NCI-H2196 treated with DMSO at 0.1 percent for 48 hours (cell line): ENCODE results near the gene NAT10.
"Not testable (repeated sequence)": the region's sequence is repeated elsewhere in the genome, so short reads cannot be mapped to it uniquely, and the experiment has no call there.

Source experiments
- DNase-seq: peaks from one replicate; lab custom pipeline; 2025; ENCODE audit not compliant: unreplicated experiment; lab: John Stamatoyannopoulos, UW

The NAT10 gene

DNA sequence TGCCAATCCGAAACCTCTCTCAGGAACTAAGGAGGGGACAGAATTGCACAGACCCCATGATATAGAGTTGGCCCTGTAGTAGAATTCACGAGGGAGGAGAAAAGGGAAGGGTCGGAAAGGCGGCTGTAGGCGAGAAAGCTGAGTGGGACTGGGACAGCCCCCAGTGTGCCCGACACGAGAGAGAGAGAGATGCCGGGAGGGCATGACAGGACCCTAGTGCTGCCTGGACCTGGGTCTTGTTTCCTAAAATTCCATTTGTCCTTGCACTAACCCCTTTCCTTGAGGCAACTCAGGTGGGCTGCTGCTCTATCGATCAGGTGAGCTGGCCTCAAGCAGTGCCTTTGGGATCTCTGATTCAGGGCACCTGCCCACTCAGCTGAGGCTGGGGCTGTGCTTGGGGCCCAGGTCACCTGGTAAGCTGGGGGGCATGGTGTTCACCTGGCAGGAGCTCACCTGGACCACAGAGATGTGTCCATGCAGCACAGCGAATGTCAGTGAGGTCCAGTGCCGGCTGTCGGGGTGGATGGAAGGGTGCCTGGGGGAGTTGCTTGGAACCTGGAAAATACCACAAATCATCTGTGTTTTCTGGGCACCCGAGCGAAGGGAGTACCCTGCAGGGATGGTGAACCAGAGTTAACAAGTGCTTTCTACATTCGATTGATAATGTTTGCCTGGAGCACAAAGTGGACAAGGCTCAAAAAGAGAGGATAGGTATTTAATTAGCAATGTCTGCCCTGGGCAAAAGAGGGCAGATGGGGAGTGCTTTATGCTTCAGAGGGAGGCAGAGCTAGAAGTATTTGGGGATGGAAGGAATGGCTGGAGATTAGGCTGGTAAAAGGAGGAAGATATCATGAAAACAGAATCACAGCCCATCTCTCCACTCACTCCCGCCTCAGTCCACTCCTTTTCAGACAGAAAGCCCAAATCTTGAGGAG is 61.6 kb downstream of the NAT10 start:
- no peak for DNase-seq

DNA sequence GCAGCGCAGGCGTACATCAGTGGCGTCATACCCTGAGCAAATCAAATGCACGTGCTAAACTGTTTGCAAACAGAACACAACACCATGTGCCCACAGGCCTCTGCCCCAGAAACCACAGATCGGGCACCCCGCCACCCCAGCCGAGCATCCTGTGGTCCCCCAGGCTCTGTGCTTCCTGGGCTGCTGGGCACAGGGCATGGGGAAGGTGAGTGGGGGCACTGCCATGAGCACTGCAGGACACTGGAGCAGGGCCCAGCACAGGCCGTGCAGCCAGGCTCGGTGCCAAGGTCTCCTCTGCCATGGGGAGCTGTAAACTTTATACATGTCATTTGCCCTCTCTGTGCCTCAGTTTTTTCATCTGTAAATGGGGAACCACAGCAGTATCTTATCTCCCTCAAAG is 62.5 kb downstream of the NAT10 start:
- no peak for DNase-seq

DNA sequence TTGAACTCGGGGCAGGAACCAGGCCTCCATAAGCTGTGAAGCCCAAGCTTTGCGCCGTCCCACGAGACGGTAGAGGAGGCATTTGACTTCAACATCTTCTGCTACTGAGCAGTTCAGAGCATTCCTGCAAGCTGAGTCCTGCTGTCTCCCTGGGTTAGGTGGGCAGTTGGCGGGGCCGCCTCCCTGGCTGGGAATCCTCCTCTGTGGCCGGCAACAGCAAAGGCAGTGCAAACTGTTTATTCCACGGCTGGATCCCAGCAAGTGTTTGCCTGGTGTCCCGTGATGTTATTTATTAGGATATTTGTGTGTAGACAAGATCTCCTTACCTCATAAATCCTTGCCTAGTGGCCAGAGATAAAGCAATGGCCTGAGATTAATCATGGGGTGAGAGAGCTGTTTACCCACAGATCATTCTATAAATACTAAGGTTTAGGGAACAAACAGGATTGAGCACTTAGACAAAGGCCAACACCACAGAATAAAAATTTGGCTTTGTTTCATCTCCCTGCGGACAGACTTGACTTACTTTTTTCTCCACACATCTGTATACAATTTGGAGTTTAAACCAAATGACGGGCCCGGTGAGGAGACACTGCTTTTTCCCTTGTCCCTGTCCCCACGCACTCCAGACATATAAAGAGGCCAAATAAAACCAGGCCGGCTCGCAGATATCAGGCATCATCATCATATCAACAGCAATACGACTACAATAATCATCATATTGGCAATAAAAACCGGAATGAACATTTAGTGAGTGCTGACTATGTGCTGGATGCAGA is 63.4 kb downstream of the NAT10 start:
- DNase-seq, result no peak

DNA sequence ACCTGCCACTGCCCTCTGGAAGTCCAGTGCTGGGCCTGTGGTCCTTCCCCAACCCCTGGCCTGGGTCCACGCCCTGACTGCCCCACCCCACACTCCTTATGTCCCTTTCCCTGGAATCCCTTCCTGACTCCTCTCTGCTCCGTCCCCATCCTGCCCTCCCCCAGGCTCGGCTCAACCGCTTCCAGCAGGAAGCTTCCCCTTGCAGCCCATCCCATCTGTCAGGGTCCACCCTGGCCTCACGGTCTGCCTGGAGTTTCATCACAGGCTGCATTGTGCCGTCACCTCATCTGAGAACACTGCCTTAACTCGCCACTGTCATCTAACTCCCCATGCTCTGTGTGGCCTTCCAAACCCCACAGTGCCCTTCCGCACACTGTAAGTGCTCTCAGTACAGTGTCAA is 64.3 kb downstream of the NAT10 start:
- no peak for DNase-seq

DNA sequence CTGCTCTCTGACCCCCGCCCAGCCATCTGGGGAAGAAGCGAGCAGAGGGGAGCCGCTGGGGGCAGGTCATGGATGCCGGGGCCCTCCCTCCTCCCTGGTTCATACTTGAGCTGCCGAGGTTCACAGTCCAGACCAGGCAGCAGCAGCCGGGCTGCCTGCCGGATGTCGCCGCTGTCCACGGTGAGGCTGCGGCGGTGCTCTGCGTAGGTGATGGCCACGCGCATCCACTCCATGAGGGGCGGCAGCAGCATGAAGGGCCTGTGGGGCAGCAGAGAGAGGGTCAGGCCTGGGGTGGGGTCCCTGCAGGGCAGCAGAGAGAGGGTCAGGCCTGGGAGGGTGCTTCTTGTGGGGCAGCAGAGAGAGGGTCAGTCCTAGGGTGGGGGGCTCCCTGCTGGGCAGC is 67.6 kb downstream of the NAT10 start:
- no peak for DNase-seq

DNA sequence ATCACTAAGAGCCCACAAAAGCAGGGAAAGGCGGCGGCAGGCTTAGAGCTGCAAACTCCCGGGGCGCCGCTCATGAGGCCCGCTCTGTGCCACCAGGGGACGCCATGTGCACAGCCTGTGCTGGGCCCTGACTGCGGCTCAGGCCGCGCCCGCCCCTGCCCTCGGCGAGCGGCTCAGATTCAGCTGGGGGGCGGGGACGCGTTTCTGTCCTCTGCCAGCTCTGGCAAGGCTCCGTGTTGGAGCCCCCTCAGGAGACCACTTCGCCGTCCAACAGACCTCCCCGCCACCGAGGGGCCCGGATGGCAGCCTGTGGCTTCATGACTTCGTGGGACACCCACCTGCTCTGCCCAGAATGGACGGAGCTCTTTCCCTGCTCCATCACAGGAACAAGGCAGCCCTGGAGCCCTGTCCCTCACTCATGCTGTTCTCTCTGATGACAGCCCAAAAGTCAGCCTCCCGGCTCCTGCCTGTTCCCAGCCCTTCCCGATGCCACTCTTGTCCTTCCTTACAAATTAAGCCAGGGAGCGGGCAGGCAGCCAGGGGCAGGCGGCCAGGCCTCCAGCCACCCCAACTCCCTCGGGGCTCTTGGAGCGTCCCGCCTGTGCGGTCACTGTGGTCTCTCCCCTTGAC is 69.1 kb downstream of the NAT10 start:
- peak; percentile 54 for DNase-seq

DNA sequence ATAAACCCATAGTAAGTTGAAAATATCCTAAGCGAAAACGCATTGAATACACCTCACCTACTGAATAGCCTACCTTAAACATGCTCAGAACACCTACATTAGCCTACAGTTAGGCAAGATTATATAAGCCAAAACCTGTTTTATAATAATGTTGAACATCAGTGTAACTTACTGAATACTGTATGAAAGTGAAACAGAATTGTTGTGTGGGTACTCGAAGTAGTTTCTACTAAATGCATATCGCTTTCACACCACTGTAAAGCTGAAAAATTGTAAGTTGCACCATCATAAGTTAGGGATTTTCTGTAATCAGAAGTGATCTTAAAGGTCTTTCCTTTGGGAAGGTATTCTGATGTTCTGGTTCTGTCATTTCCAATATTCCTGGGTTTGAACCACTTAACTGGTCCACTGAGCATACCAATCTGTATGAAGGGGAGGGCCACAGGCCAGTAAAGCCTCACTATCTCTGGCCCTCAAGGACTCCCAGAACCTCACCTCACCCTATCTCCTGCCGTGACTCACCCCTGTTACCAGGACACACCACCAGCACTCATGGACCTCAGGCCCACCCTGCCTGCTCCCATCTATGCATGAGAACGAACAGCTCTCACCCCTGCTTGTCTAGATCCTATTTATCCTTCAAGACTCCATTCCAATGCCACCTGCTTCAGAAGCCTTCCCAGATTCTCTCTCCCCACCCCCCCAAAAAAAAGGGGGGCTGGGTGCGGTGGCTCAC is 70.0 kb downstream of the NAT10 start:
- DNase-seq, result no peak

DNA sequence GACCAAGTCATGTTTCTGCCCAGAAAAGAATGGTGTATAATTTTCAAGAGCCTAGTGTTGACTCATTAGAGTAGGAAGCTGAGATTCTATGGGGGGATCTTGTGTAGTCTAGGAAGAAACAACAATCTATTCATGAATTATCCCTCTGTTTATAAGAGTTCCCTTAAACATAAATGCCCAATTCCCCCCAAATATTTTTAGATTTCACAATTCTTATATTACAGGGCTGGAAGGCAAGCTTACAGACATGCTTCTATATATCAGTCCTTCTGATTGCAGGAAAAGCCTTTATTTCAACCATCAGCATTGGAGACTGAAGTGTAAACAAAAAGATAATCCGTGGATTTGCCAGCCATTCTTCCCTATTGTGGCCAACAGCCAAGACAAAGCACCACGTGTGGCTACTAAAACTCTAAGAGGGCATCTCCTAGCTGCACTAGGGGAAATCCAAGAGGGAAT is 71.4 kb downstream of the NAT10 start:
- peak; percentile 33 for DNase-seq

DNA sequence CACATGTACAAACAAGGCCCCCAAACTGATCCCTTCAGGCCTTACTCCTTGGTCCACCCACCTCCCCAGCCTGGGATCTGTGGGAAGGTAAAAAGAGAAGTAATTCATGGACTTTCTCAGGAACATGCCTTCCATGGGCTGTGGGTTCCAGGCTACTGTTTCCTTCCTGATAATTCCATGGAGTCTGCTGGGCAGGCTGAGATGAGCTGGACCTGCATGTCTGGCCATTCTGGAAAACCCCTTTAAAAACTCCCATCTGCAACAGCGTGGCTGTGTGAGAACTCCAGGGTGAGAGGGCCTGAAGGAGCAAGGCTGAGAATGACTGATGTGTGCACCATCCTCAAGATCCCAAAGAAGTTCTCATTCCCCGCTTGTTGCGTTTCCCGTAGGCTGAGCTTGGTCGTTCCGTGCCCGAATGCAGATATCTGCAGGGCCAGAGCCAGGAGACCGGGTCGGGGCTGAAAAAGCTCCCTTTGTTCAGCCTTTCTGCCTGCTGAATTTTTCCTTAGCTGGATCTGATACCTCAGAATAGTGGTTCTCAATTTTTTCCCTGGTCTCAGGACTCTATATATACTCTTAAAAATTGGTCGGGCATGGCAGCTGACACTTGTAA is 72.9 kb downstream of the NAT10 start:
- no peak for DNase-seq

DNA sequence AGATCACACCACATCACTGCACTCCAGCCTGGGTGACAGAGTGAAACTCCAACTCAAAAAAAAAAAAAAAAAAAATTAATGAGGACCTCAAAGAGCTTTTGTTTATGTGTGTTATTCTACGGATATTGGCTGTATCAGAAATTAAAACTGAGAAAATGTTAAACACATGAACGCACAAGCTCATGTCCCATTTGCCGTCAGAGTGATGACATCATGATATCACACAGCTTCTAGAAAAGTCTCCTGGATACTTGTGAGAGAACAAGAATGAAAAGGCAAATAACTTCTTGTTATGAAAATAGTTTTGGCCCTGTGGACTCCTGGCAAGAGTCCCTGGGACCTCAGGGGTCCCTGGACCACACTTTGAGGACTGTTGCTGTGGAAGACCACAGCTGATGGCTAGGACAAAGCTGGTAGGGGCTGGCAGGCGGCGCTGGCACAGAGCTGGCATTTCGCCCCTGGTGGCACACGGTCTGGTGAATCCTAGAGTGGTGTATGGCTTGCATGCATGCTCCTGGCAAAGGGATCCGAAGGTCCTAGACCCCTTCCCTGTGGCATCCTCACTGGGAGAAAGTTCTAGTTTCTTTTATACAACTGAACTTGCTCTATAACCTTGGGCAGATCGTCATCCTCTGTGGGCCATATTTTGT is 73.7 kb downstream of the NAT10 start:
- no peak for DNase-seq

DNA sequence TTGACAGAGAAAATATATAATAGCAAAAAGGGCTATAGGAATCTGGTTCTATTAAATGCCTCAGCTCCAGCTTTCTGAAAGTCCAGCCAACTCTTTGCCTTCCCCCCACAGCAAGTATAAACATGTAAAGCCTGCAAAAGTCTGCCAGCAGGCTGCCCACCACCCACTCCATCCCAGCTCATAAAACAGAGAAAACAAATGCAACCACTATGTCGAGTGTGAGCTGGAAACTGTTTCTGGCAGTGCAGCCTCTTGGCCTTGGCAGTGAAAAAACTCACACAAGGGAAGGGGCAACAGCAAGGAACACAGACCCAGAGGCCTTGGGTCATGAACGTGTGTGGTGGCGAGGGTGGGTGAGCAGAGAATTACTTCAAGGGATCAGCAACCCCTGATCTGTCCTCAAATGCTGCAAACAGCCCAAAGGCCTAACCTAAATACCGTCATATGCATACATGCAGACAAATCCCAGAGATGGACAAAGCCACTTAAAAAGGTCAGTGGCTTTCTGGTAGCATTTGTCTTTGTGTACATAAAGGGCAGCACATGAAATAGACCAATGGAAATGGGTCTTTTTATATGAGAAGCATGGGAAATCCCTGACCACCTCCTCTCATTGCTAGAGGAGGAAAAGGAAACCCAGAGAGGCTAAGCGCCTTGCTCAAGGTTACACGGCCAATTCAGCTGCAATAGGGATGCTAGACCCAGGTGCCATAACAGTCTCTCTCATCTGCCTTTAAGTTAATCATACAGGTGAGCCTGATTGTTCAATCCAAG is 74.8 kb downstream of the NAT10 start:
- no peak for DNase-seq

DNA sequence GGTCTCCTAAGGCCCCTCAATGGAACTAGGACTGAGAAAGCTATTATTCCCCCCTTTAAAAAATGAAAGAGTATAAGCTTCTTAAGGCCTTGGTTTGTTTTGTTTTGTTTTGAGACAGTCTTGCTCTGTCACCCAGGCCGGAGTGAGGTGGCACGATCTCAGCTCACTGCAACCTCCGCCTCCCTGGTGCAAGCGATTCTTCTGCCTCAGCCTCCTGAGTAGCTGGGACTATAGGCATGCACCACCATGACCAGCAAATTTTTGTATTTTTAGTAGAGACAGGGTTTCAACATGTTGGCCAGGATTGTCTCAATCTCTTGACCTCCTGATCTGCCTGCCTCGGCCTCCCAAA is 75.4 kb downstream of the NAT10 start:
- DNase-seq, result not testable (repeated sequence)

DNA sequence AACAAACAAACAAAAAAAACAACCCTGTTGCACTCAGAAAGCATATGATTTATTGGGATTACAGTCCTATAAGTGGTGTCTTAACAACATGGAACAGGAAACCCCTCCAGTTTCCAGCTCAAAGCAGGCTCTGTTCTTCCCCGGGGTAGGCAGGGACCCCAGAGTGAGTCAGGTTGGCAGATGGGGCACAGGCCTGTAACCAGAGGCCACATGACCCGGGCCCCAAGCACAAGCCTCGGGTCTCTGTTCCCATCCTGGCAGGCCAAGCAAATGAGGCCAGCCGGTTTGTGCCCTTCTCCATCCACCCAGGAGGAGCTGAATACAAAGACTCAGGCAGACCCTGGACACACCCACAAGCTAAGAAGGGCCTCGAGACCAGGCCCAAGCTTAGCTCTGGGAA is 75.8 kb downstream of the NAT10 start:
- no peak for DNase-seq

DNA sequence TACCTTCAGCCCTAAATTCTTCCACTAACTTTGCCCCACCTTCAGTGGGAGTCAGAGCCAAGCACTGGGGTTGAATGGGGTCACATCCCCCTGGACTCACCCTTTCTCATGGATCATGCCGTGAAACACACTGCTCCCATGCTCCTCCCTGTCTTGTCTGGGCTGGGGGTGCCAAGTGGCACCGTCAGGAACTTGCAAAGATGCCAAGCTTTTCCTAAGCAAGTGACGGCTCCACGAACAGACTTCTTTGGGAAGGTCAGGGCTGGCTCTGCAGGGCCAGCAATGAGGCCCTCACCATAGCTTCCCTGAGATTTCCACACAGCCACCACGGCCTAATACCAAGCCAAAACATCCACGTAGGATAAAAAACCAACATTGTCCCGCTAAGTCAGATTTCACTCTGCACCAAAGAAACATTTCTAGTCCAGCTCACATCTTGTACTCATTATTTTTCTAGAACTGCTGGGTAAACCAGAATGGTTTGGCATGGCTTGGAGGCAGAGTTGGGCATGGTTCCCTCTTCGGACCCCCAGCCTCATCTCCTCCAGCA is 76.5 kb downstream of the NAT10 start:
- no peak for DNase-seq

DNA sequence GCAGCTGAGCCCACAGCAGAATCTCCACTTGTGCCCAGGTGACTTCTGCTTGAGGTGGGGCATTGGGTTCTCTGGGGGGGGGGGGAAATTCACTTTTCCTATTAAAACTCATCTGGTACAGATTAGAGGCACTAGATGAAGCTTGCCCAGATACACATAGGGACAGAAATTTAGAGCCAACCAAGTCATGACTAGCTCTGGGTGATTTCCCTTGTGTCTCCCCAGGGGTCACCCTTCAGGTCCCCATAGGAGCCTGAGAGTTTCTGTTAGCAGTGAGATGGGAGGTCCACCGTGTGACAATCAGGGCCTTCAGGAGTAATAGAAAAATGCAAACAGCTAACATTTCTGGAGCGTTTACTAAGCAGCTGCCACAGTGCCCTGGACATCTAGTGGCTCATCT is 77.0 kb downstream of the NAT10 start:
- DNase-seq, result no peak

DNA sequence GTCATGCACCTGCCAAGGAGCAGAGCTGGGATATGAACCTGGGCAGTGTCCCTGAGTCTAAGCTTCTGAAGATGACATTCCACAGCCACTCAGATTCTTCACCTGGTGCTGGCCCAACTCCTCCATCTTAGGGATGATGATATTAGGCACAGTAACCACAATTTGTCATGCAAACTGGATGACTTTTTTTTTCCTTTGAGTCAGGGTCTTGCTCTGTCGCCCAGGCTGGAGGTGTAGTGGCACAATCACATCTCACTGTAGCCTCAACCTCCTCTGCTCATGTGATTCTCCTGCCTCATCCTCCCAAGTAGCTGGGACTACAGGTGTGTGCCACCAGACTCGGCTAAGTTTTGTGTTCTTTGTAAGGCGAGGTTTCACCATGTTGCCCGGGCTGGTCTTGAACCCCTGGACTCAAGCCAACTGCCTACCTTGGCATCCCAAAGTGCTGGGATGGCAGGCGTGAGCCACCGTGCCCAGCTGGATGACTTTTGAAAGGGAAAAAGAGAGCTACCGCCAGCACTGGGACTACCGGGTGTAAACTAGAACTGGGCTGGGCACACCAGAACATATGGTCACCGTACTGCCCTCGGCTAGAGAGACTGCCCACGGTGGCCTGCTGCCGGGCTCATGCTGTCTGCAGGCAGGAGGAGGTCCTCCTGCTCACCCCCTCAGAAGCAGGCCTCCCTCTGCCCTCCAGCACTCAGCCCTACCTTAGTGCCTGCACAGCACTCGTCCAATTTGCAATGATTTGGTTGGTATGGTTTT is 77.7 kb downstream of the NAT10 start:
- no peak for DNase-seq

DNA sequence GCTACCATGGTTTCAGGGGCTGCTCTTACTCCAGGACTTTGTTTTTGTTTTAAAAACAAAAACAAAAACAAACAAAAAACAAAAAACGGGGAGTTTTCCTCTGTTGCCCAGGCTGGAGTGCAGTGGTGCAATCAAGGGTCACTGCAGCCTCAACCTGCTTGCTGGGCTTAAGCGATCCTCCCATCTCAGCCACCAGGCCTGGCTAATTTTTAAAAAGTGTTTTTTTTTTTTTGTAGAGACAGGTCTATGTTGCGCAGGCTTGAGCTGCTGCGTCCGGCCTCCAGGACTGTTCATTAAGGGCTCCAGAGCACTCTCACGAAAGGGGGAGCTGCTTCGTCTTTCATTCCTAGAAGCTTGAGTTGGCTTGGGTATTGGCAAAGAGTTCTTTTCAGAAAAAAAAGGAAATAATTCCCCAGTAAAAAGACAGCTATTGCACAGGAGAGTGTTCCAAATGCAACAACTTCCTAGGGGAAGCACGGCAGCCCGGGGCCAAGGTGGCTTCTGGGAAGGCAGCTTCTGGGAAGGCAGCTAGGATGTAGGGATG is 78.5 kb downstream of the NAT10 start:
- DNase-seq, result no peak

DNA sequence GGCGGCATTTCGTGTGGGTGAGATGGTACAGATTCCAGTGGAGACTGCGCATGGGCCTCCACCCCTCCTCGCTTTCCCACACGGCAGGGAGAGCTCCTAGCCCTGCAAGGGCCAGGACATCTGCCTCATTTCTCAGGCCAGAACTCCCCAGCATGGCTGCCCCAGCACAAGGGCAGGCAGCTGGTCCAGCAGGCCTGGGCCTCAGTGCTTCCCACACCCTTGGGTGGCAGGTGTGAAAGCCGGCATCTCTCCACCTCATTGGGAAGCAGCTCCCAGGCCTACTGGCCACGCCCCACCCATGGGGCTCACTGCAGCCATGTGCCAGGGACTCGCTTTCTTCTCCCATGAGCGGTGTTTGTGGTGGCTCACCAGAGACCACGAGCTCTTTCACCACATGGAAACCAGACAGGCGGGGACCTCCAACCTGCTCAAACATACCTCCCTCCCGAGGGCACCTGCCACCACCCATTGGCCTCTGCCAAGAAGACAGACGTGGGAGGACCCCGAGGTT is 79.1 kb downstream of the NAT10 start:
- no peak for DNase-seq
